GM23338 (cell line): ENCODE data around the gene ALOX15B. TPM values are rescaled to one million over a fixed set of nuclear protein-coding genes. Genes with fewer than 3 reads are reported as not detected.
A peak's percentile ranks its signal among the peaks of the same experiment; 100 is the strongest.

Source experiments
- ATAC-seq: fragments of 200-7000 bp; cut with Tn5 transposase; 3 replicates; pipeline ENCODE4 v1.9.1; 2020
- DNase-seq: peaks from one replicate; pipeline ENCODE4 v3.0.0-alpha.2; 2015; ENCODE audit warnings: low spot score
- H2AFZ ChIP-seq: fragments of 200-600 bp; sonication (generic); 2 replicates; pipeline ENCODE4 v1.8.0; 2016; ENCODE audit warnings: antibody characterized with exemption, mild to moderate bottlenecking, moderate library complexity
- H3F3A ChIP-seq: fragments of 200-600 bp; sonication (generic); replicated peaks from 2 replicates; pipeline ENCODE4 v1.8.0; 2017; ENCODE audit warnings: antibody characterized with exemption, mixed run types, low read depth
- H3K27ac ChIP-seq: fragments of 200-600 bp; sonication (generic); 2 replicates; pipeline ENCODE4 v1.6.1; 2016; ENCODE audit warnings: low read depth
- H3K27me3 ChIP-seq: fragments of 200-600 bp; sonication (generic); 2 replicates; pipeline ENCODE4 v1.8.0; 2016; ENCODE audit warnings: mild to moderate bottlenecking, mixed run types, moderate library complexity; ENCODE audit not compliant: insufficient read depth
- H3K36me3 ChIP-seq: fragments of 200-600 bp; sonication (generic); 2 replicates; pipeline ENCODE4 v1.8.0; 2016; ENCODE audit warnings: mild to moderate bottlenecking; ENCODE audit not compliant: insufficient read depth
- H3K4me1 ChIP-seq: fragments of 200-600 bp; sonication (generic); 2 replicates; pipeline ENCODE4 v1.8.0; 2016; ENCODE audit warnings: mild to moderate bottlenecking, moderate library complexity; ENCODE audit not compliant: insufficient read depth
- H3K4me2 ChIP-seq: fragments of 200-600 bp; sonication (generic); 2 replicates; pipeline ENCODE4 v1.7.1; 2017; ENCODE audit warnings: mixed run types
- H3K4me3 ChIP-seq: fragments of 200-600 bp; sonication (generic); 2 replicates; pipeline ENCODE4 v1.6.1; 2016; ENCODE audit warnings: mixed run types
- H3K79me2 ChIP-seq: fragments of 200-600 bp; sonication (generic); replicated peaks from 2 replicates; pipeline ENCODE4 v1.8.0; 2017; ENCODE audit warnings: mild to moderate bottlenecking; ENCODE audit not compliant: insufficient read depth
- H3K9me2 ChIP-seq: fragments of 200-600 bp; sonication (generic); 2 replicates; pipeline ENCODE4 v1.8.0; 2017; ENCODE audit not compliant: insufficient read depth
- H4K20me1 ChIP-seq: fragments of 200-600 bp; sonication (generic); replicated peaks from 2 replicates; pipeline ENCODE4 v1.8.0; 2017; ENCODE audit warnings: mild to moderate bottlenecking; ENCODE audit not compliant: insufficient read depth
- H3K27ac Mint-ChIP-seq: 2 replicates; pipeline ENCODE4 v1.8.0; 2020; ENCODE audit warnings: inconsistent platforms, mild to moderate bottlenecking, moderate library complexity, mixed read lengths
- H3K27me3 Mint-ChIP-seq: 3 replicates; pipeline ENCODE4 v1.8.0; 2022; ENCODE audit warnings: low read depth, mild to moderate bottlenecking, moderate library complexity, mixed read lengths, inconsistent platforms; ENCODE audit not compliant: insufficient read depth, poor library complexity
- H3K36me3 Mint-ChIP-seq: 3 replicates; pipeline ENCODE4 v1.8.0; 2021; ENCODE audit warnings: low read depth, mild to moderate bottlenecking, inconsistent platforms, moderate library complexity, mixed read lengths
- H3K4me1 Mint-ChIP-seq: 3 replicates; pipeline ENCODE4 v1.8.0; 2020; ENCODE audit warnings: mild to moderate bottlenecking, inconsistent platforms, mixed read lengths
- H3K4me3 Mint-ChIP-seq: 3 replicates; pipeline ENCODE4 v1.8.0; 2021; ENCODE audit warnings: moderate library complexity, mild to moderate bottlenecking, inconsistent platforms, mixed read lengths
- H3K9me3 Mint-ChIP-seq: 3 replicates; pipeline ENCODE4 v1.8.0; 2020; ENCODE audit warnings: moderate library complexity, mild to moderate bottlenecking, inconsistent platforms, mixed read lengths
- CREB1 ChIP-seq: fragments of 250-450 bp; sonication (Bioruptor Pico); IDR thresholded peaks from 2 replicates; pipeline ENCODE4 v1.5.0; 2020; ENCODE audit warnings: low read depth, mild to moderate bottlenecking, moderate library complexity
- ETS1 ChIP-seq: IDR thresholded peaks from 2 replicates; pipeline ENCODE4 v1.6.1; 2016; ENCODE audit warnings: antibody characterized with exemption
- EZH2 ChIP-seq: fragments of 200-600 bp; sonication (generic); IDR thresholded peaks from one replicate; pipeline ENCODE4 v1.8.0; 2017; ENCODE audit warnings: antibody characterized with exemption, mild to moderate bottlenecking, low read depth; ENCODE audit not compliant: unreplicated experiment
- EZH2phosphoT487 ChIP-seq: fragments of 200-600 bp; sonication (generic); IDR thresholded peaks from one replicate; pipeline ENCODE4 v1.8.1; 2018; ENCODE audit warnings: antibody characterized with exemption; ENCODE audit not compliant: unreplicated experiment
- JUNB ChIP-seq: IDR thresholded peaks from one replicate; pipeline ENCODE4 v1.6.1; 2016; ENCODE audit warnings: antibody characterized with exemption; ENCODE audit not compliant: unreplicated experiment
- NANOG ChIP-seq: IDR thresholded peaks from 2 replicates; pipeline ENCODE4 v1.6.1; 2016; ENCODE audit warnings: antibody characterized with exemption, borderline replicate concordance
- POLR2AphosphoS5 ChIP-seq: IDR thresholded peaks from 2 replicates; pipeline ENCODE4 v1.6.1; 2016; ENCODE audit warnings: antibody characterized with exemption, low read depth
- STAT1 ChIP-seq: IDR thresholded peaks from one replicate; pipeline ENCODE4 v1.6.1; 2016; ENCODE audit warnings: antibody characterized with exemption; ENCODE audit not compliant: unreplicated experiment
- ZNF114 ChIP-seq: fragments of 250-450 bp; sonication (Bioruptor Pico); IDR thresholded peaks from 2 replicates; pipeline ENCODE4 v1.5.0; 2020; ENCODE audit warnings: mild to moderate bottlenecking, moderate library complexity
- ZNF331 ChIP-seq: fragments of 250-450 bp; sonication (Bioruptor Pico); IDR thresholded peaks from 2 replicates; pipeline ENCODE4 v1.5.0; 2020; ENCODE audit warnings: low read depth, mild to moderate bottlenecking, moderate library complexity
- ZNF462 ChIP-seq: fragments of 250-450 bp; sonication (Bioruptor Pico); IDR thresholded peaks from 2 replicates; pipeline ENCODE4 v1.5.0; 2020; ENCODE audit warnings: mild to moderate bottlenecking, moderate library complexity
- polyA plus RNA-seq: library from polyadenylated mRNA; unstranded; fragments of >200 nt; fragmentation: Nextera tagmentation; extraction: Ambion mirVana; gene quantifications from 2 replicates; pipeline ENCODE4 v1.2.1, GENCODE V29; 2016
- total RNA-seq: library from RNA; depleted of rRNA; stranded (reverse); fragments of >200 nt; shearing (Covaris generic); gene quantifications from 2 replicates; pipeline ENCODE4 v1.2.3, GENCODE V29; 2014
- TF ChIP-seq, protein P1 (sequence below), 2 experiments: fragments of 200-600 bp in 1 of 2; sonication (generic) in 1 of 2; conservative IDR thresholded peaks; 2 replicates each; pipeline versions ENCODE4 v1.5.1 to v1.6.1; 2016 to 2017; ENCODE audit warnings: antibody characterized with exemption in 2 of 2, low read depth in 2 of 2, mild to moderate bottlenecking in 2 of 2, moderate library complexity in 1 of 2
- TF ChIP-seq, protein P2 (sequence below): IDR thresholded peaks from one replicate; pipeline ENCODE4 v1.6.1; 2018; ENCODE audit warnings: antibody characterized with exemption; ENCODE audit not compliant: unreplicated experiment

ALOX15B gene
- total and polyA plus RNA-seq, 2 experiments from 2014 or later: 0.42 to 0.45 TPM

- Mint-ChIP-seq H3K27ac (no peak overlapping the region), H3K4me3 (no peak overlapping the region; the same call in 2 of the 3 replicates), H3K4me1 (peaks cover 18% of the 10 kb centered on the region), H3K27me3 (peaks cover 33% of the 10 kb centered on the region), H3K9me3 (peaks cover 3% of the 10 kb centered on the region; the same call in 1 of the 3 replicates), H3K36me3 (no peaks in the 10 kb centered on the region; the same call in 2 of the 3 replicates)
- Histone ChIP-seq H3K79me2 (no peaks in the 10 kb centered on the region), H3K9me2 (no peaks in the 10 kb centered on the region), H2AFZ (no peak overlapping the region), H3K27ac (no peak overlapping the region), H3K4me3 (no peak overlapping the region), H3K4me2 (no peak overlapping the region), H3K36me3 (no peaks in the 10 kb centered on the region), H3K4me1 (peaks cover 7% of the 10 kb centered on the region; the same call in 1 of the 2 replicates), H3F3A (0 out of 2 replicates have a peak, but pooled peaks cover 3% of the 10 kb centered on the region), H3K27me3 (peaks cover 51% of the 10 kb centered on the region), H4K20me1 (no peaks in the 10 kb centered on the region; the same call in 1 of the 2 replicates)
- TF ChIP-seq ZNF462 (CRISPR knock-in tag): no peak
- TF ChIP-seq, protein P1, sequence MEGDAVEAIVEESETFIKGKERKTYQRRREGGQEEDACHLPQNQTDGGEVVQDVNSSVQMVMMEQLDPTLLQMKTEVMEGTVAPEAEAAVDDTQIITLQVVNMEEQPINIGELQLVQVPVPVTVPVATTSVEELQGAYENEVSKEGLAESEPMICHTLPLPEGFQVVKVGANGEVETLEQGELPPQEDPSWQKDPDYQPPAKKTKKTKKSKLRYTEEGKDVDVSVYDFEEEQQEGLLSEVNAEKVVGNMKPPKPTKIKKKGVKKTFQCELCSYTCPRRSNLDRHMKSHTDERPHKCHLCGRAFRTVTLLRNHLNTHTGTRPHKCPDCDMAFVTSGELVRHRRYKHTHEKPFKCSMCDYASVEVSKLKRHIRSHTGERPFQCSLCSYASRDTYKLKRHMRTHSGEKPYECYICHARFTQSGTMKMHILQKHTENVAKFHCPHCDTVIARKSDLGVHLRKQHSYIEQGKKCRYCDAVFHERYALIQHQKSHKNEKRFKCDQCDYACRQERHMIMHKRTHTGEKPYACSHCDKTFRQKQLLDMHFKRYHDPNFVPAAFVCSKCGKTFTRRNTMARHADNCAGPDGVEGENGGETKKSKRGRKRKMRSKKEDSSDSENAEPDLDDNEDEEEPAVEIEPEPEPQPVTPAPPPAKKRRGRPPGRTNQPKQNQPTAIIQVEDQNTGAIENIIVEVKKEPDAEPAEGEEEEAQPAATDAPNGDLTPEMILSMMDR (conservative IDR thresholded peaks at IDR 0.05; ENCODE audit: low read depth in 2 of 2): no peak
- TF ChIP-seq NANOG: no peak
- no peak for TF ChIP-seq JUNB
- TF ChIP-seq ZNF114: no peak
- TF ChIP-seq CREB1 (CRISPR knock-in tag): no peak
- no peak for TF ChIP-seq ETS1
- TF ChIP-seq POLR2AphosphoS5: no peak
- TF ChIP-seq EZH2phosphoT487: no peak
- TF ChIP-seq STAT1: no peak
- TF ChIP-seq EZH2: no peak
- TF ChIP-seq ZNF331 (CRISPR knock-in tag): no peak
- TF ChIP-seq, protein P2, sequence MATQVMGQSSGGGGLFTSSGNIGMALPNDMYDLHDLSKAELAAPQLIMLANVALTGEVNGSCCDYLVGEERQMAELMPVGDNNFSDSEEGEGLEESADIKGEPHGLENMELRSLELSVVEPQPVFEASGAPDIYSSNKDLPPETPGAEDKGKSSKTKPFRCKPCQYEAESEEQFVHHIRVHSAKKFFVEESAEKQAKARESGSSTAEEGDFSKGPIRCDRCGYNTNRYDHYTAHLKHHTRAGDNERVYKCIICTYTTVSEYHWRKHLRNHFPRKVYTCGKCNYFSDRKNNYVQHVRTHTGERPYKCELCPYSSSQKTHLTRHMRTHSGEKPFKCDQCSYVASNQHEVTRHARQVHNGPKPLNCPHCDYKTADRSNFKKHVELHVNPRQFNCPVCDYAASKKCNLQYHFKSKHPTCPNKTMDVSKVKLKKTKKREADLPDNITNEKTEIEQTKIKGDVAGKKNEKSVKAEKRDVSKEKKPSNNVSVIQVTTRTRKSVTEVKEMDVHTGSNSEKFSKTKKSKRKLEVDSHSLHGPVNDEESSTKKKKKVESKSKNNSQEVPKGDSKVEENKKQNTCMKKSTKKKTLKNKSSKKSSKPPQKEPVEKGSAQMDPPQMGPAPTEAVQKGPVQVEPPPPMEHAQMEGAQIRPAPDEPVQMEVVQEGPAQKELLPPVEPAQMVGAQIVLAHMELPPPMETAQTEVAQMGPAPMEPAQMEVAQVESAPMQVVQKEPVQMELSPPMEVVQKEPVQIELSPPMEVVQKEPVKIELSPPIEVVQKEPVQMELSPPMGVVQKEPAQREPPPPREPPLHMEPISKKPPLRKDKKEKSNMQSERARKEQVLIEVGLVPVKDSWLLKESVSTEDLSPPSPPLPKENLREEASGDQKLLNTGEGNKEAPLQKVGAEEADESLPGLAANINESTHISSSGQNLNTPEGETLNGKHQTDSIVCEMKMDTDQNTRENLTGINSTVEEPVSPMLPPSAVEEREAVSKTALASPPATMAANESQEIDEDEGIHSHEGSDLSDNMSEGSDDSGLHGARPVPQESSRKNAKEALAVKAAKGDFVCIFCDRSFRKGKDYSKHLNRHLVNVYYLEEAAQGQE: no peak
- peak; percentile 46 for DNase-seq
- ATAC-seq: no peak; the same call in 2 of the 3 replicates
Observed at GRCh38 chr17:8005967-8006730, 32.7 kb upstream of the ALOX15B start.
